Neural crest cell (in vitro differentiated cells): Measurements from ENCODE around the gene CDCA5. TPM values are rescaled to one million over a fixed set of nuclear protein-coding genes. Genes with fewer than 3 reads are reported as not detected.

ENCODE experiments used
- DNase-seq: peaks from one replicate; pipeline ENCODE4 v3.0.0; 2021; ENCODE audit warnings: low read depth, mixed read lengths, low spot score
- H3K27ac Mint-ChIP-seq: one replicate; pipeline ENCODE4 v1.8.0; 2021; ENCODE audit warnings: mild to moderate bottlenecking, mixed read lengths; ENCODE audit not compliant: unreplicated experiment
- H3K27me3 Mint-ChIP-seq: 2 replicates; pipeline ENCODE4 v1.8.0; 2021; ENCODE audit warnings: low read depth, mild to moderate bottlenecking, mixed read lengths
- H3K36me3 Mint-ChIP-seq: 2 replicates; pipeline ENCODE4 v1.8.0; 2021; ENCODE audit warnings: low read depth, mild to moderate bottlenecking, mixed read lengths
- H3K4me1 Mint-ChIP-seq: 2 replicates; pipeline ENCODE4 v1.8.0; 2021; ENCODE audit warnings: mixed read lengths
- H3K4me3 Mint-ChIP-seq: one replicate; pipeline ENCODE4 v1.8.0; 2021; ENCODE audit warnings: mild to moderate bottlenecking, mixed read lengths
- H3K9me3 Mint-ChIP-seq: 2 replicates; pipeline ENCODE4 v1.8.0; 2021; ENCODE audit warnings: mixed read lengths
- long read RNA-seq: library from polyadenylated mRNA; unstranded; transcript quantifications from one replicate; pipeline ENCODE4 v2.0.0, GENCODE V29; 2020
- total RNA-seq: library from RNA; stranded (reverse); gene quantifications from 2 replicates; pipeline ENCODE4 v1.2.1, GENCODE V29; 2021
- TF ChIP-seq, protein P1 (sequence below): fragments of 200-600 bp; sonication (generic); conservative IDR thresholded peaks from 2 replicates; pipeline ENCODE4 v1.5.0; 2021; ENCODE audit warnings: antibody characterized with exemption, mild to moderate bottlenecking

Gene CDCA5, protein sequence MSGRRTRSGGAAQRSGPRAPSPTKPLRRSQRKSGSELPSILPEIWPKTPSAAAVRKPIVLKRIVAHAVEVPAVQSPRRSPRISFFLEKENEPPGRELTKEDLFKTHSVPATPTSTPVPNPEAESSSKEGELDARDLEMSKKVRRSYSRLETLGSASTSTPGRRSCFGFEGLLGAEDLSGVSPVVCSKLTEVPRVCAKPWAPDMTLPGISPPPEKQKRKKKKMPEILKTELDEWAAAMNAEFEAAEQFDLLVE
- 83.1 and 84.8 TPM in 2 replicates for total RNA-seq
- long read RNA-seq, transcript CDCA5-204 (5 exons, 1,004 nt), result minor isoform, 5 of 178 reads
- long read RNA-seq, transcript CDCA5-201 (6 exons, 2,587 nt), result major isoform, 144 of 178 reads
- long read RNA-seq, partial matches to known transcripts, result 10 of 178 reads
- long read RNA-seq, other reads (novel, unspliced or antisense), result 16 of 178 reads

DNA sequence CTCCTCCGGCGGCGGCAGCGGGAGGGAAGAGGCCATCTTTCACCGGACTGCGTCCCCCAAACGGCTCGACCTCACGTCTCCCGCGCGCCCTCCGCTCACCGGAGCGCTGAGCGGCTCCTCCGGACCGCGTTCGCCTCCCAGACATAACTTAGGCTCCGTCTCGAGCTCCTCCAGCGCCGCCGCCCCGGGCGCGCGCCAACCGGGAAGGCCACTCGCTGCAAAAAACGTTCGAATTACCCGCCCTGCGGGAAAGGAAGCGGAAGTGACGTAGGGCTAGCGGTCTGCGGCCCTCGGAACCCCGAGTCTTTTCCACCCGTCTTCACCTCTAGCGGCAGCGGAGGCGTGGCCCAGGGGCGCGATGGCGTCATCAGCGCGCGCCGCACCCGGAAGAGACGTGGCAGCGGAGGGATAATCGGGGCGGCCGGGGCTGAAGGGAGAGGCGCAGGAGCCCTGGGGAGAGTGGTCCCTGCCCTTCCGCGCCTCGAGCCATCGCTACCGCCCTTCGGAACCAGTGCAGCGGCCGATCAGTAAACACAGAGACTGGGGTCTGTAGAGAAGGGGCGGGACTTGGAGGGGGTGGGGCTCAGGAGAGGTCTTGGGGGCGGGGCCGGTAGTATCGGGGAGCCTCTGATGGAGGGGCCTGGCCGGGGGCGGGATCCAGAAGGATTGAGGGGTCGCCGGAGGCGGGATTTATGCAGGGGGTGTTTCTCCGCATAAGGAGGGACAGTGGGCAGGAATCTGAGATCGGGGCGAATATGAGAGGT is at the start of gene CDCA5, which contains the start of gene ZFPL1:
Gene CDCA5 (minus strand): TSS at position 207 of the 764 bp plus-strand sequence. CDS start 62 bp downstream, at position 145.
Gene ZFPL1 (plus strand): TSS at position 389 of the 764 bp plus-strand sequence. CDS start 477 bp downstream, outside the sequence.
- Mint-ChIP-seq H3K27me3 (no peaks in the 10 kb centered on the region), H3K4me3 (peak within 1 kb of the TSS; percentile 99), H3K9me3 (no peaks in the 10 kb centered on the region), H3K4me1 (peaks cover 31% of the 10 kb centered on the region), H3K36me3 (peaks cover 2% of the 10 kb centered on the region), H3K27ac (peak within 1 kb of the TSS; percentile 95)
- TF ChIP-seq, protein P1, sequence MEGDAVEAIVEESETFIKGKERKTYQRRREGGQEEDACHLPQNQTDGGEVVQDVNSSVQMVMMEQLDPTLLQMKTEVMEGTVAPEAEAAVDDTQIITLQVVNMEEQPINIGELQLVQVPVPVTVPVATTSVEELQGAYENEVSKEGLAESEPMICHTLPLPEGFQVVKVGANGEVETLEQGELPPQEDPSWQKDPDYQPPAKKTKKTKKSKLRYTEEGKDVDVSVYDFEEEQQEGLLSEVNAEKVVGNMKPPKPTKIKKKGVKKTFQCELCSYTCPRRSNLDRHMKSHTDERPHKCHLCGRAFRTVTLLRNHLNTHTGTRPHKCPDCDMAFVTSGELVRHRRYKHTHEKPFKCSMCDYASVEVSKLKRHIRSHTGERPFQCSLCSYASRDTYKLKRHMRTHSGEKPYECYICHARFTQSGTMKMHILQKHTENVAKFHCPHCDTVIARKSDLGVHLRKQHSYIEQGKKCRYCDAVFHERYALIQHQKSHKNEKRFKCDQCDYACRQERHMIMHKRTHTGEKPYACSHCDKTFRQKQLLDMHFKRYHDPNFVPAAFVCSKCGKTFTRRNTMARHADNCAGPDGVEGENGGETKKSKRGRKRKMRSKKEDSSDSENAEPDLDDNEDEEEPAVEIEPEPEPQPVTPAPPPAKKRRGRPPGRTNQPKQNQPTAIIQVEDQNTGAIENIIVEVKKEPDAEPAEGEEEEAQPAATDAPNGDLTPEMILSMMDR, result no peak
- DNase-seq, result peak; percentile 95

DNA sequence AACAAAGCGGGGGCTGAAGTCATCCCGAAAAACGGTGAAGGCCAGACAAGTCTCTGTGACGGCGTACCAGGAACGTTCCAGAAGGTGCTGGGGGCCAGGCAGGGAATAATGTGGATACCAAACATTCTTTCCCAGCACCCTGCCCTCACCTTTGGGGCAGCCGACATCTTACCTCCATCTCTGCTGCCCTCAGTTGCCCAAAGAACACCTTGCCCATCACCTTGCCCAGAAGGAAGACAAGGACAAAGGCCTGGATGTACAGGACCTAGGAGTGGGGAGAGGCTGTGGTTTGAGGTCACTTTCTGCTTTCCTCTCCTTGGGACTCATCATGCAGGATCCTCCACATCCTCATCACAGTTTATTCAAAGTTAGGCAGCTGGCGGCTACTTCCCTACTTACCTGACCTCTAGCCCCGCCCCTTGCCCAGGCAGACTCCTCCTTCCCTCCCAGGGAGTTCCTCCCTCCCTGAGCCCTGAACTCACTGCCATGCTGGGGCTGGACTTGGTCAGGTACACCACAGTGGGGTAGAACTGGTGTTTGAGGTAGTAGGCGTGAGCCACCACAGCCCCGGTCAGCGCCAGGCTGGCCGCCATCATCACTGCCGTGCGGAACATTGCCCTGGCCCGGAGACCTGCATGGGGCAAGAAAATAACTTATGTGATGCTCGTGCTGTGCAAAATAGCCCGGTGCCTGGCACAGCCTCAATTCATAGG is 49.3 kb upstream of the CDCA5 start:
- Mint-ChIP-seq H3K9me3 (no peaks in the 10 kb centered on the region), H3K27me3 (peaks cover 13% of the 10 kb centered on the region), H3K4me3 (peak overlapping the region; percentile 100), H3K27ac (peak overlapping the region; percentile 99), H3K36me3 (no peaks in the 10 kb centered on the region), H3K4me1 (peaks cover 29% of the 10 kb centered on the region)
- no peak for DNase-seq
- TF ChIP-seq, protein P1, result no peak

DNA sequence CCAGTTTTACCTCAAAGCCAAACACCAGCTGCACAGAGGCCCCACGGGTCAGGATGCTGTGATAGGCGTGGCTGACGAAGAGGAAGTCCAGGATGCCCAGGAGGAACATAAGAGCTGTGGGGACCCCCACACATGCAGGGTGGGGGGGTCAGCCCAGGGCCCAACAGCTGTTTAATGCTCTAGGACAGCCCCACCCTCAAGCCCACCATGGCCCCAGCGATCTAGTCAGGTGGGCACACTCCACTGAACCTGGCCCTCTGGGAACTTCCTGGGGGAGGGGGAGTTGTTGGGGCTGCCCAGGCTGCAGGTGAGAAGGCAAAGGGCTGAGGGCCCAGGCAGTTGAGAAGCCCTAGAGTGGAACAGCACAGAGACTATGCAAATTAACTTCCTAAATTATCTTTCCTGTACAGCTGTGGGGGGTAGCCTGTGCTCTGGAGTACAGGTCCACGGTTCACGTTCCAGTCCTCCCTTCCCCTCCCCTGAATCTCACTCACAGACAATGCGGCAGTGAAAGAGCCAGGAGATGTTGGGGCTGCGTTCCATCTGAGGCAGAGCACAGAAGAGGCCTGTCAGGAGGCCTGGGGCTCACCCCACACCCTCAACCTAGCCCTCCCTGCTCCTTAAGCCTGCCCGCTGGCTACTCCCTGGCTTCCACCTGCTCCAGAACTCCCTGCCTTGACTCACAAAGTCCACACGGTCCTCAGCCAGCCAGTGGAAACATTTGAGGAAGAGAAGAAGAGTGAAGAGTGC is 48.6 kb upstream of the CDCA5 start:
- no peak for DNase-seq
- TF ChIP-seq, protein P1, result no peak

DNA sequence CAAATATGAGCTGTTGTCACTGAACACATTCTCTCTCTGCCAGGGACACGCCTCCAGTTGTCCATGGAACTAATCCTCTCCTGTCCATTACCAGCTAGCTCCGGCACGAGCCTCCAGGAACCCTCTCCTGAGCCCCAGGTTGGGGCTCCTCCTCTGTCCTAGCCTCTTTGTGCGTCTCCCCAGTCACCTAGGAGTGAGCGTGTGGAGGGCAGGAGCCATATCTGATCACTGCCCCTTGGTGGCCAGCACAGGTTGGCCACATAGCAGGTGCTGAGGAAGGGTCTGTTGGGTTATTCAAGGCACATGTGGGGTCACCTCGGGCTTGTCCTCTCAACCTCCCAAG is 48.0 kb upstream of the CDCA5 start:
- H3K27me3 Mint-ChIP-seq, result peaks cover 9% of the 10 kb centered on the region
- H3K9me3 Mint-ChIP-seq, result no peaks in the 10 kb centered on the region
- no peak for DNase-seq
- peaks cover 29% of the 10 kb centered on the region for H3K4me1 Mint-ChIP-seq
- no peaks in the 10 kb centered on the region for H3K36me3 Mint-ChIP-seq
- TF ChIP-seq, protein P1, result no peak
- no peak overlapping the region for H3K27ac Mint-ChIP-seq
- peak overlapping the region; percentile 100 for H3K4me3 Mint-ChIP-seq

More for the DNA sequence above, 48.6 kb upstream of the CDCA5 start:
- Mint-ChIP-seq H3K9me3 (no peaks in the 10 kb centered on the region), H3K27ac (no peak overlapping the region), H3K4me1 (peaks cover 29% of the 10 kb centered on the region), H3K4me3 (peak overlapping the region; percentile 100), H3K27me3 (peaks cover 11% of the 10 kb centered on the region), H3K36me3 (no peaks in the 10 kb centered on the region)

DNA sequence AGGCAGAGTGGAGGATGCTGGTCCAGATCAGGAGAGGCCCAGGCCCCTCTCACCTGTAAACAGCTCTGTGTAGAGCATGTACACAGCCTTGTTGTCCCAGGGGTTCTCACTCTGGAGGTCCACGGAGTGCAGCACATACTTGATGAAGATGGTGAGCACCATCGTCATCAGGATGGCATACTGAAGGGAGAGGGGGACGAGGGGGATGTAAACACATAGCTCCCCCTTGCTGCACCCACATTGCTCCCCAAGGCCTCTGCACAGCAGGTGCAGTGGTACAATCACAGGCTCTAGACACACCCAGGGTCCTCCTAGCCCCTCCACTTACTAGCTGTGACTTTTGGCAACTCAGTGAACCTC is 47.6 kb upstream of the CDCA5 start:
- H3K27me3 Mint-ChIP-seq, result peaks cover 7% of the 10 kb centered on the region
- H3K4me1 Mint-ChIP-seq, result peaks cover 29% of the 10 kb centered on the region
- no peak for DNase-seq
- peak overlapping the region; percentile 100 for H3K4me3 Mint-ChIP-seq
- H3K9me3 Mint-ChIP-seq, result no peaks in the 10 kb centered on the region
- H3K36me3 Mint-ChIP-seq, result peaks cover 2% of the 10 kb centered on the region
- no peak overlapping the region for H3K27ac Mint-ChIP-seq
- TF ChIP-seq, protein P1, result no peak
